Large intestine (tissue), 3 donors: Measurements from ENCODE around the gene EIF2D. TPM values are rescaled to one million over a fixed set of nuclear protein-coding genes. Genes with fewer than 3 reads are reported as not detected.
A peak's percentile ranks its signal among the peaks of the same experiment; 100 is the strongest.

Experiments
- DNase-seq, 2 donors: peaks; one replicate each; pipeline versions ENCODE4 v3.0.0 to v3.0.0-alpha.2; 2013
- H3K27ac ChIP-seq: one replicate; pipeline ENCODE4 v1.5.1; 2013; ENCODE audit warnings: low read length
- H3K27me3 ChIP-seq: 2 replicates; pipeline ENCODE4 v1.6.1; 2013; ENCODE audit warnings: low read length; ENCODE audit not compliant: control insufficient read depth, insufficient read depth
- H3K36me3 ChIP-seq: 2 replicates; pipeline ENCODE4 v1.6.1; 2013; ENCODE audit warnings: low read length; ENCODE audit not compliant: control insufficient read depth, insufficient read depth
- H3K4me1 ChIP-seq: one replicate; pipeline ENCODE4 v1.6.1; 2013; ENCODE audit warnings: low read length; ENCODE audit not compliant: control insufficient read depth, insufficient read depth
- H3K4me3 ChIP-seq: one replicate; pipeline ENCODE4 v1.5.1; 2013; ENCODE audit warnings: low read length
- H3K9me3 ChIP-seq: one replicate; pipeline ENCODE4 v1.6.1; 2013; ENCODE audit warnings: mild to moderate bottlenecking, low read depth, low read length, moderate library complexity; ENCODE audit not compliant: control insufficient read depth
- WGBS: methylation state at CpG from one replicate; pipeline ENCODE4 v1.1.5; 2013; ENCODE audit warnings: low lambda C conversion rate; ENCODE audit not compliant: insufficient coverage; 5-methylcytosine and 5-hydroxymethylcytosine counted together
- polyA plus RNA-seq: library from polyadenylated mRNA; unstranded; fragments of 120-200 nt; gene quantifications from one replicate; pipeline ENCODE4 v1.2.1, GENCODE V29; 2013

EIF2D gene
- polyA plus RNA-seq, 1 donor: 53.2 TPM

DNA sequence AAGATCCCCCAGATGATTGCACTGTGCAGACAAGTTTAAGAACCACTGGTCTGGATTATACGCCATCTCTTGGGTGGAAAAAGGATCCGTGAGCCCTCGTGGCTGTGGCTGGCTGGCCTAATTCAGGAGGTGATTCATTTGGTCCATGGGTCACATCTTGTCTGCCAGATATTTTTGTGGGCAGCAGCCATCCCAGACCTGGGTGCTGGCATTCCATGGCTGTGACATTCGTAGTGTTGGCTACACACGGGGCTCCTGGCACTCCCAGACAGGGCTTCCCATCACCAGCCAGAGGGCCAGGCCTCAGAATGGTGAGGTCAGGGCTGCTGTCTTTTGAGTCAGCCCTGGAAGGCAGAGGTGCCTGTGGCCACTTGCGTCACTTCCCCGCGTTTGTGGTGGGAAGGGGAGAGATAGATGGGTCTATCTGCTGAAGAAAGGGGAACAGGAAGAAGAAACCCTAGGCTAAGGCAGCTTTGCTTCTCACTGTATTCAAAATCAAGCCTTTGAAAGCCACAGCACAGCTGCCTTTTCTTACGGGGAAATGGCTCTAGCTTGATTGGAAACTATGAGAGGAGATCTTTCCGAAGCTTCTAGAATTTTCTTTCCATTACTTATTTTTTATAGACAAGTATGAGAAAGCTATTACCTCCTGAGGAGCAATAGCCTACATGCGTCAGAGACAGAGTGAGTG lies 32.4 kb downstream of the EIF2D start:
- H3K9me3 ChIP-seq: no peaks in the 10 kb centered on the region
- H3K4me1 ChIP-seq: no peaks in the 10 kb centered on the region
- peak; percentile 29 to 31 for DNase-seq
- 100% methylated on average over 1 of the region's 11 CpGs for WGBS
- H3K27me3 ChIP-seq: no peaks in the 10 kb centered on the region
- H3K27ac ChIP-seq: peak overlapping the region; percentile 51
- no peak overlapping the region for H3K4me3 ChIP-seq
- no peaks in the 10 kb centered on the region for H3K36me3 ChIP-seq

DNA sequence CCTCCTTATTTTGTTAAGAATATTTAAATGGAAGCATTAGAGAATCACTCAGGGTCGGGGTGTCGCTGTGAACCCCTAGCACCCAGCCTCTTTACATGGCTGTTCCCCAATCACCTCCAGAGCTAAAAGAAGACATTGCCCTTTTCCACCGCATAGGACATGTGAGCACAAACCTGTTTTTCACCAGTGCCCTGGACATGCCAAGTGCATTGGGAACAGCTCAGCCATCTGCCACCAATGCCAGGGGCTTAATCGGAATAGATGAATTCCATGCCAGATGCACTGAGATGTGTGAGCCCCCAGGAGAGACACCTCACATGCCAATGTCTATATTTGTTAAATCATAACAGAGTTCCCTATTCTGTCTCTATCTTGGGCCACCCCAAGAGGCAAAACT lies 33.3 kb downstream of the EIF2D start:
- Histone ChIP-seq H3K36me3 (no peaks in the 10 kb centered on the region), H3K27ac (no peak overlapping the region)
- 80% methylated on average over 1 of the region's 4 CpGs for WGBS

DNA sequence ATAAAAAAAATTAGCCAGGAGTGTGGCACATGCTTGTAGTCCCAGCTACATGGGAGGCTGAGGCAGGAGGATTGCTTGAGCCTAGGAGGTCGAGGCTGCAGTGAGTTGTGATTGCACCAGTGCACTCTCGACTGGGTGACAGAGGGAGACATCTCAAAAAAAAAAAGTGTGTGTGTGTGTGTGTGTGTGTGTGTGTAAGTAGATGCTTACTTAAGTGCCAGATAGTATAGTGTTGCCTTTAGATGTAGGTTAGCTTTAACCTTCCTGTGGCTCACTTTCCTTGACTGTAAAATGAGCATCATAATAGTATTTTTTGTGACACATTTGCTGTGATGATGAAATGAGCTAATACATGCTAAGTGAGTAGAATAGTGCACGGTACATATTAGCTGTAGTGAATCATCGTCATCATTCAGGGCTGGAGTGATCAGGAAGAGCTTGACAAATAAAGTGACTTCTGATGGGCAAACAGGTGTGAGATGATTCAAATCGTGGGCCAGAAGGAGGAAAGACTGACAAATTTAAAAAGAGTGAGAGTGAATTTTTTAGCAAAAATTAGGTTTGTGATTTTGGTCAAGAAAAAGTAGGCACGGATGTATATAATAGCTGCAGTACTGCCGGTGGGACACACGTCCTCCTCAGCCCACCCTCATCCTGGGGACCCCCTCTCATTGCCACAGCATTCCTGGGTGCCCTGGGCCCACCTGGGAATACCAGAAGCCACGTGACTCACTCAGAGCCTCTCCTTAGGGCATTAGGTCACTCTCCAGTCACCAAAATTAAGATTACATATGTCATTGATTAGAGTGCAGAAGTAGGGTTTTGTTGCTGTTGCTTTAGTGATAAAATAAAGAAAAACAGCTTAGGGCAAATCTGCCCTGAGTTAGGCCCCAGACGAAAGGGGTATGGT lies 33.9 kb downstream of the EIF2D start:
- no peaks in the 10 kb centered on the region for H3K36me3 ChIP-seq
- 76% methylated on average over 3 of the region's 10 CpGs for WGBS
- H3K4me3 ChIP-seq: no peak overlapping the region
- DNase-seq: no peak
- no peaks in the 10 kb centered on the region for H3K9me3 ChIP-seq
- no peaks in the 10 kb centered on the region for H3K27me3 ChIP-seq
- H3K27ac ChIP-seq: no peak overlapping the region
- H3K4me1 ChIP-seq: no peaks in the 10 kb centered on the region

More for the DNA sequence above, 33.3 kb downstream of the EIF2D start:
- Histone ChIP-seq H3K27me3 (no peaks in the 10 kb centered on the region), H3K4me1 (no peaks in the 10 kb centered on the region), H3K4me3 (no peak overlapping the region), H3K9me3 (no peaks in the 10 kb centered on the region)
- DNase-seq: no peak

DNA sequence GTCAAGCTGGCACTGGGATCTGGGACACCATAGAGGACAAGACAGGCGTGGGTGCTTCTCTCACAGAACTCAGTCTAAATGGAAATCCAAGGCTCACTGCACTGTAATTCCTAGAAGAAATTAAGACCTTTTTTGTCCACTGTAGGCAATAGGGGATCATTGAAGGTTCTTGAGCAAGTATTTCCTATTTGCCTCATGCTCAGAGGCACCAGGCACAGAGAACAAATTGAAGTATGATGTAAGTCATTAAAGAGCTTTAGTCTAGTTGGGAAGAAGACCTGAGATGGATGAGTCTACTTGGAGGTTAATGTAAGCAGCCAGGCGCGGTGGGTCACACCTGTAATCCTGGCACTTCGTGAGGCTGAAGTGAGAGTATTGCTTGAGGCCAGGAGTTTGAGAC lies 34.6 kb downstream of the EIF2D start:
- Histone ChIP-seq H3K27ac (no peak overlapping the region), H3K27me3 (no peaks in the 10 kb centered on the region), H3K36me3 (no peaks in the 10 kb centered on the region), H3K4me3 (no peak overlapping the region), H3K9me3 (no peaks in the 10 kb centered on the region), H3K4me1 (no peaks in the 10 kb centered on the region)
- no peak for DNase-seq
- no CpG with 5 or more reads among the region's 4 CpGs for WGBS

DNA sequence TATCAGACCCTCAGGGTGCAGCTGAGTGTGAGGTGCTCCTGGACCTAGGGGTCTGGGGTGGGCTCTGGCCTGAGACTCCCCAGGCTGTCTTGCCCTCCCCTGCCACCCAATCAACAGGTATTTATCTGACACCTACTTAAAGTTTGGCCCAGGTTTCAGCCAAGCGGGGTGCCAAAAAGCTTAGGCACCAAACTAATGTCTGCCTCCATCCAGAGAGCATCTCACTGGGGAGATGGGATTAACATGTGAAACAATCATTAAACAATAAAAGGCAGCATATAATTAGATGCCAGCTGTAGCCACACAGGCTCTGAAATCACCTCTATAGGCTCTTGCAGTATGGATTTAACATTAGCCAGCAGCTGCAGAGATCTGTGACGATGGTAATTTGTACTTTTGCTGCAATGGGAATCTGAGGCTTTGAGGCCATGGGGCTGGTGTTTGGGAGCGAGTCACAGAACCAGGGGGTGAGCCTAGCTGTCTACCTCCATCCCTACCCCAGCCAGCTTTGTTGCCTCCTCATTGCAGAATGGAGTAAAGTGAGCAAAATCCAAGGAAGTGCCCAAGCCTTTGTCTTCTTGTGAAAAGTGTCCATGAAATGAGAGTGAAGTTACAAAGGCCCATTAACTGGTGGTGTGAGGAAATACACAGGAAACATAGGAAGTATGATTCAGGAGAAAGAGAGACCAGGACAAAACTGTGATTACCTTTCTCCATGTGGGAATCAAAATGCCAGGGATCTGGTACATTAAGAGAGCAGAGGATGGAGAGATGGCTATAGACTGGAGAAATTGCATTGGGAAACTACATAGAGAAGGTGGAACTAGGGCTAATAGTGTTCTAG lies 36.1 kb downstream of the EIF2D start:
- no peaks in the 10 kb centered on the region for H3K4me1 ChIP-seq
- H3K9me3 ChIP-seq: no peaks in the 10 kb centered on the region
- peak overlapping the region; percentile 32 for H3K27ac ChIP-seq
- no peaks in the 10 kb centered on the region for H3K27me3 ChIP-seq
- no CpG with 5 or more reads among the region's 3 CpGs for WGBS
- H3K36me3 ChIP-seq: no peaks in the 10 kb centered on the region
- H3K4me3 ChIP-seq: no peak overlapping the region
- no peak for DNase-seq

DNA sequence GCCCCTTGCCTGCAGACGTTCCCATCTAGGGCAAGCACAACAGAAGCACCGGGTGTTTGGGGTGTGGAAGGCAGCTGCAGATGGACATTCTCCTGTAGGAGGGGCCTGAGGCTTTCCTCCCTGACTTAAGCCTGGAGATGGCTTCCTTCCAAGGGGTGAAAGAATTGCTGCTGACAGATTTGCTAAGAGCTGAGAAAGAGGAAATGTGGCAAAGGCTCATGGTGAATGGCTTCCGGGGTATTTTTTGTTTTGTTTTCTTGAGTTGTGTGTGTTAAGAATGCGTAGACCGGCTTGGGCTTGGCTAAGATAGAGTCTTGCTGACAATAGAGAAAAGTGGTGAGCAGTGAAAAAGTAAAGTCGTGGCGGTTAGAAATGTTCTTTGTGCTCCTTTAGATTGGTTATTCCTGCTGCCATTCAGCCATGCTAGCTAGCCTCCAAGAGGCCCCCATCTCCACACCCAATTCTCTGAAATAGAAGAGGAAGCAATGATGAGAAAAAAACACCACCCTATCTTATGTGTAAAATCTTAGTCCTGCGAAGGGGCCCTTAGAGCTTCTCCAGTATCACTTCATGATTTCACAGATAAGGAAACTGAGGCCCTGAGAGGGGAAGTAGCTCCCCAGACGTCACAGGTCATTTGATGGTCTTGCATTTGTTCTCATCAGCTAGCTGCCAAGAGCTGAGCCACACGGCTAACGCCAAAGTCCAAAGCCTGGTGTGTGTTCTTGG lies 36.9 kb downstream of the EIF2D start:
- H3K4me3 ChIP-seq: no peak overlapping the region
- DNase-seq: peak; percentile 28 to 39

DNA sequence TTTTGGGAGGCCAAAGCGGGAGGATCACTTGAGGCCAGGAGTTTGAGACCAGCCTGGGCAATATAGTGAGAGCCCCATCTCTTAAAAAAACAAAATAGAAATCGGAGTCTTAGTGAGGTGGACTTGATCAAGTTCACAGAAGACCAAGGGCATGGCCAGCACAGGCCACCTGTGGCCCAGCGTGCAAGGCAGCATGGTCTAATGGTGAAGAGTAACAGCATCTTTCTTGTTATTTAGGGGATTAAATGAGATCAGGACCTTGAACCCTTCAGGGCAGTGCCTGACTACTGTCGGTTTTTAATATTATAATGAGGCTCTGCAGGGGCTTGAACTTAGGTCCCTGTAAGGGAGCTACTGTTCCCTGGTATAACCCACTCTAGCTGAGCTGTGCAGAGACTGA lies 38.5 kb downstream of the EIF2D start:
- H3K27me3 ChIP-seq: no peaks in the 10 kb centered on the region
- H3K9me3 ChIP-seq: no peaks in the 10 kb centered on the region
- H3K4me1 ChIP-seq: no peaks in the 10 kb centered on the region
- DNase-seq: no peak
- no CpG with 5 or more reads among the region's 4 CpGs for WGBS
- H3K4me3 ChIP-seq: no peak overlapping the region
- no peaks in the 10 kb centered on the region for H3K36me3 ChIP-seq
- no peak overlapping the region for H3K27ac ChIP-seq

More for the DNA sequence above, 36.9 kb downstream of the EIF2D start:
- Histone ChIP-seq H3K27me3 (no peaks in the 10 kb centered on the region), H3K9me3 (no peaks in the 10 kb centered on the region), H3K4me1 (no peaks in the 10 kb centered on the region), H3K36me3 (no peaks in the 10 kb centered on the region), H3K27ac (peak overlapping the region; percentile 32)
- WGBS: no CpG with 5 or more reads among the region's 11 CpGs

DNA sequence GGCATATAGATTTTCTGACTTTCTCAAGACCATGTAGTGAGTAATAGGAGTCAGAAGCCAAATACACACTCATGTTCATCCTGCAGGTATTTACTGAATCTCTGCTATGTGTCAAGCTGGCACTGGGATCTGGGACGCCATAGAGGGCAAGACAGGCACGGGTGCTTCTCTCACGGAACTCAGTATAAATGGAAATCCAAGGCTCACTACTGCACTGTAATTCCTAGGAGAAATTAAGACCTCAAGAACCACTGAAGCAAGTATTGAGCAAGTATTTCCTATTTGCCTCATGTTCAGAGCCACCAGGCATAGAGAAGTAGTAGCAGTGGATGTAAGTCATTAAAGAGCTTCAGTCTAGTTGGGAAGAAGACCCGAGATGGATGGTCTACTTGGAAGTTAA lies 38.9 kb downstream of the EIF2D start:
- no peak overlapping the region for H3K27ac ChIP-seq

DNA sequence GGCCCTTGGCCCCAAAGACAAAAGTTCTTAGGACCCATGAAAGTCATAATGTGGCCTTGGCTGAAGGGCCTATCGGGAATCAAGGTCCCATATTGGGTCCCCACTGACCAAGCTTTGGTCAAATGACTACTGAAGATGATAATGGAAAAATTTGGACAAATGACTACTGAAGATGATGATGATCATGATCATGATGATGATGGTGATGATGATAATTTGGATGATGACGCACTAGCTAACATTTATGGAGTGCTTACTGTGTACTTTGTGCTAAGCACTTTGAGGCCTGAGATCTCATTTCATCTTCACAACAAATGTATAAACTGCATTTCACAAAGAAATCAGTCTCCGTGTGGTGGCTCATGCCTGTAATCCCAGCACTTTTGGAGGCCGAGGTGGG lies 39.4 kb downstream of the EIF2D start:
- WGBS: no CpG with 5 or more reads among the region's 4 CpGs
- no peaks in the 10 kb centered on the region for H3K9me3 ChIP-seq
- H3K27me3 ChIP-seq: no peaks in the 10 kb centered on the region
- no peak overlapping the region for H3K27ac ChIP-seq
- H3K36me3 ChIP-seq: no peaks in the 10 kb centered on the region
- H3K4me3 ChIP-seq: no peak overlapping the region
- no peaks in the 10 kb centered on the region for H3K4me1 ChIP-seq
- no peak for DNase-seq

More for the DNA sequence above, 38.9 kb downstream of the EIF2D start:
- Histone ChIP-seq H3K9me3 (no peaks in the 10 kb centered on the region), H3K4me1 (no peaks in the 10 kb centered on the region), H3K36me3 (no peaks in the 10 kb centered on the region), H3K27me3 (no peaks in the 10 kb centered on the region), H3K4me3 (no peak overlapping the region)
- no CpG with 5 or more reads among the region's 4 CpGs for WGBS
- no peak for DNase-seq
